ENCODE data around the gene GNPDA1.
"Not testable (repeated sequence)": the region's sequence is repeated elsewhere in the genome, so short reads cannot be mapped to it uniquely, and the experiment has no call there.

GNPDA1 gene

GRCh38 chr5:142048272-142048671, 35.4 kb upstream of the GNPDA1 start:
- no peak for DNase-seq (ENCODE audit: extremely low read depth, low read depth)
- no peak for TF ChIP-seq CTCF (IDR thresholded peaks at IDR 0.05; ENCODE audit: low read depth, low read length)

- TF ChIP-seq CTCF (IDR thresholded peaks at IDR 0.05; ENCODE audit: low read depth, low read length): no peak
- DNase-seq (ENCODE audit: extremely low read depth, low read depth): no peak
These were observed 33.4 kb upstream of the GNPDA1 start for GRCh38 chr5:142046191-142046590.

- not testable (repeated sequence) for DNase-seq (ENCODE audit: extremely low read depth, low read depth)
These were observed 28.1 kb upstream of the GNPDA1 start for GRCh38 chr5:142040881-142041280.

GRCh38 chr5:142040285-142040684, 27.5 kb upstream of the GNPDA1 start:
- TF ChIP-seq CTCF (IDR thresholded peaks at IDR 0.05; ENCODE audit: low read depth, low read length): no peak

GRCh38 chr5:142038735-142039134, 25.9 kb upstream of the GNPDA1 start:
- DNase-seq (ENCODE audit: extremely low read depth, low read depth): no peak
- no peak for TF ChIP-seq CTCF (IDR thresholded peaks at IDR 0.05; ENCODE audit: low read depth, low read length)

More at GRCh38 chr5:142040285-142040684, 27.5 kb upstream of the GNPDA1 start:
- DNase-seq (ENCODE audit: extremely low read depth, low read depth): no peak

GRCh38 chr5:142037599-142037998, 24.8 kb upstream of the GNPDA1 start:
- not testable (repeated sequence) for DNase-seq (ENCODE audit: extremely low read depth, low read depth)

- TF ChIP-seq CTCF (IDR thresholded peaks at IDR 0.05; ENCODE audit: low read depth, low read length): no peak
- DNase-seq (ENCODE audit: extremely low read depth, low read depth): no peak
These were observed 24.1 kb upstream of the GNPDA1 start for GRCh38 chr5:142036918-142037317.

- no peak for TF ChIP-seq CTCF (IDR thresholded peaks at IDR 0.05; ENCODE audit: low read depth, low read length)
- DNase-seq (ENCODE audit: extremely low read depth, low read depth): no peak
These were observed 22.2 kb upstream of the GNPDA1 start for GRCh38 chr5:142034994-142035393.

GRCh38 chr5:142033632-142034567, 21.1 kb upstream of the GNPDA1 start:
- DNase-seq (ENCODE audit: extremely low read depth, low read depth): not testable (repeated sequence)

Measured in AG09319 (cell line).